SW 1271 (cell line): Measurements from ENCODE around the gene KIAA1671.
A peak's percentile ranks its signal among the peaks of the same experiment; 100 is the strongest.

ENCODE experiments used
- DNase-seq, 2 experiments: peaks; one replicate each; lab custom pipeline; 2025; lab: John Stamatoyannopoulos, UW

The KIAA1671 gene

GRCh38 chr22:24952837-24953383 lies 394 bp downstream of the KIAA1671 start:
- DNase-seq: peak in 1 of 2 experiments; percentile 35

- DNase-seq: no peak
Measured at GRCh38 chr22:24953384-24954113, 1.0 kb downstream of the KIAA1671 start.

- no peak for DNase-seq
Measured at GRCh38 chr22:24954114-24954463, 1.6 kb downstream of the KIAA1671 start.

- DNase-seq: no peak
Measured at GRCh38 chr22:24954856-24955255, 2.3 kb downstream of the KIAA1671 start.

- no peak for DNase-seq
Measured at GRCh38 chr22:24957043-24957442, 4.5 kb downstream of the KIAA1671 start.

- no peak for DNase-seq
Measured at GRCh38 chr22:24961217-24961844, 8.8 kb downstream of the KIAA1671 start.

GRCh38 chr22:24962094-24962493 lies 9.6 kb downstream of the KIAA1671 start:
- no peak for DNase-seq

GRCh38 chr22:24962835-24963234 lies 10.3 kb downstream of the KIAA1671 start:
- DNase-seq: no peak

- no peak for DNase-seq
Measured at GRCh38 chr22:24964441-24964840, 11.9 kb downstream of the KIAA1671 start.

- DNase-seq: no peak
Measured at GRCh38 chr22:24965822-24966626, 13.5 kb downstream of the KIAA1671 start.

GRCh38 chr22:24968066-24968561 lies 15.6 kb downstream of the KIAA1671 start:
- peak in 1 of 2 experiments; percentile 70 for DNase-seq

- DNase-seq: peak; percentile 34 to 78
Measured at GRCh38 chr22:24969560-24970301, 17.2 kb downstream of the KIAA1671 start.

GRCh38 chr22:24972369-24972768 lies 19.9 kb downstream of the KIAA1671 start:
- no peak for DNase-seq

GRCh38 chr22:24973872-24974271 lies 21.4 kb downstream of the KIAA1671 start:
- DNase-seq: no peak

- DNase-seq: no peak
Measured at GRCh38 chr22:24975125-24975640, 22.7 kb downstream of the KIAA1671 start.

GRCh38 chr22:24975813-24976341 lies 23.4 kb downstream of the KIAA1671 start:
- DNase-seq: no peak

- DNase-seq: no peak
Measured at GRCh38 chr22:24976442-24977218, 24.1 kb downstream of the KIAA1671 start.

- DNase-seq: no peak
Measured at GRCh38 chr22:24977370-24978221, 25.1 kb downstream of the KIAA1671 start.

GRCh38 chr22:24978308-24978707 lies 25.8 kb downstream of the KIAA1671 start:
- no peak for DNase-seq
